ENCODE data around the gene ID4.
A peak's percentile ranks its signal among the peaks of the same experiment; 100 is the strongest.

ID4 gene

GRCh38 chr6:19834858-19835257 lies 2.3 kb upstream of the ID4 start:
- H3K27ac Mint-ChIP-seq, result no peak overlapping the region
- H3K9me3 Mint-ChIP-seq, result no peaks in the 10 kb centered on the region
- no peak for DNase-seq
- peaks cover 8% of the 10 kb centered on the region for H3K36me3 Mint-ChIP-seq (ENCODE audit: low read depth)
- peaks cover 38% of the 10 kb centered on the region for H3K4me1 Mint-ChIP-seq
- H3K27me3 Mint-ChIP-seq (ENCODE audit: low read depth, poor library complexity), result peaks cover 5% of the 10 kb centered on the region
- no peak overlapping the region for H3K4me3 Mint-ChIP-seq
- no peak for TF ChIP-seq CTCF (IDR thresholded peaks at IDR 0.05)

- no peak overlapping the region for H3K27ac Mint-ChIP-seq
- no peaks in the 10 kb centered on the region for H3K9me3 Mint-ChIP-seq
- H3K4me1 Mint-ChIP-seq, result peaks cover 46% of the 10 kb centered on the region
- H3K27me3 Mint-ChIP-seq (ENCODE audit: low read depth, poor library complexity), result peaks cover 5% of the 10 kb centered on the region
- peak overlapping the region; percentile 91 for H3K4me3 Mint-ChIP-seq
- no peak for TF ChIP-seq CTCF (IDR thresholded peaks at IDR 0.05)
- H3K36me3 Mint-ChIP-seq (ENCODE audit: low read depth), result peaks cover 16% of the 10 kb centered on the region
- DNase-seq, result no peak
Measured at GRCh38 chr6:19835605-19836004, 1.6 kb upstream of the ID4 start.

GRCh38 chr6:19837511-19838441 lies 606 bp downstream of the ID4 start:
- no peak for TF ChIP-seq CTCF (IDR thresholded peaks at IDR 0.05)
- peaks cover 5% of the 10 kb centered on the region for H3K27me3 Mint-ChIP-seq (ENCODE audit: low read depth, poor library complexity)
- H3K4me1 Mint-ChIP-seq, result peaks cover 67% of the 10 kb centered on the region
- peak; percentile 62 for DNase-seq
- H3K9me3 Mint-ChIP-seq, result no peaks in the 10 kb centered on the region
- peak overlapping the region; percentile 98 for H3K27ac Mint-ChIP-seq
- H3K4me3 Mint-ChIP-seq, result peak overlapping the region; percentile 94
- peaks cover 21% of the 10 kb centered on the region for H3K36me3 Mint-ChIP-seq (ENCODE audit: low read depth)

- H3K4me1 Mint-ChIP-seq, result peaks cover 70% of the 10 kb centered on the region
- H3K4me3 Mint-ChIP-seq, result peak overlapping the region; percentile 94
Measured at GRCh38 chr6:19838442-19839236, 1.5 kb downstream of the ID4 start.

GRCh38 chr6:19839237-19839546 lies 2.0 kb downstream of the ID4 start:
- peaks cover 21% of the 10 kb centered on the region for H3K36me3 Mint-ChIP-seq (ENCODE audit: low read depth)
- H3K27me3 Mint-ChIP-seq (ENCODE audit: low read depth, poor library complexity), result peaks cover 4% of the 10 kb centered on the region
- no peak for DNase-seq
- no peak for TF ChIP-seq CTCF (IDR thresholded peaks at IDR 0.05)
- peak overlapping the region; percentile 94 for H3K4me3 Mint-ChIP-seq
- peaks cover 68% of the 10 kb centered on the region for H3K4me1 Mint-ChIP-seq
- no peaks in the 10 kb centered on the region for H3K9me3 Mint-ChIP-seq
- H3K27ac Mint-ChIP-seq, result peak overlapping the region; percentile 98

More at GRCh38 chr6:19838442-19839236, 1.5 kb downstream of the ID4 start:
- H3K27ac Mint-ChIP-seq, result peak overlapping the region; percentile 98
- peaks cover 21% of the 10 kb centered on the region for H3K36me3 Mint-ChIP-seq (ENCODE audit: low read depth)
- no peaks in the 10 kb centered on the region for H3K9me3 Mint-ChIP-seq
- TF ChIP-seq CTCF (IDR thresholded peaks at IDR 0.05), result no peak
- H3K27me3 Mint-ChIP-seq (ENCODE audit: low read depth, poor library complexity), result peaks cover 5% of the 10 kb centered on the region
- DNase-seq, result peak; percentile 69
